Keratinocyte (primary cell): ENCODE measurements around the gene NUSAP1. TPM values are rescaled to one million over a fixed set of nuclear protein-coding genes. Genes with fewer than 3 reads are reported as not detected.
"Not testable (repeated sequence)": the region's sequence is repeated elsewhere in the genome, so short reads cannot be mapped to it uniquely, and the experiment has no call there.

Experiments
- DNase-seq: peaks from one replicate; pipeline ENCODE4 v3.0.0-alpha.2; 2011; ENCODE audit warnings: low read depth, missing footprints, low spot score
- FAIRE-seq: peaks from 2 replicates; lab custom pipeline; 2011; peaks lifted over from hg19 to GRCh38; lab: Jason Lieb, UNC
- H2AFZ ChIP-seq: 2 replicates; pipeline ENCODE4 v1.6.0; 2012; ENCODE audit warnings: low read length, control low read depth, inconsistent platforms; ENCODE audit not compliant: control insufficient read depth
- H3K27ac ChIP-seq: 2 replicates; pipeline ENCODE4 v1.5.1; 2011; ENCODE audit warnings: low read length; ENCODE audit not compliant: control insufficient read depth, insufficient read depth
- H3K27me3 ChIP-seq: 3 replicates; pipeline ENCODE4 v1.6.0; 2011; ENCODE audit warnings: low read length; ENCODE audit not compliant: control insufficient read depth, insufficient read depth; ENCODE audit errors: extremely low read depth
- H3K36me3 ChIP-seq, 2 experiments: 2 replicates in 1 of 2; 3 replicates in 1 of 2; pipeline ENCODE4 v1.5.1; 2011; ENCODE audit warnings: low read length in 2 of 2, mild to moderate bottlenecking in 1 of 2; ENCODE audit not compliant: control insufficient read depth in 2 of 2, insufficient read depth in 2 of 2; ENCODE audit errors: extremely low read depth in 1 of 2
- H3K4me1 ChIP-seq: 3 replicates; pipeline ENCODE4 v1.5.1; 2011; ENCODE audit warnings: low read length; ENCODE audit not compliant: control insufficient read depth, insufficient read depth; ENCODE audit errors: extremely low read depth
- H3K4me2 ChIP-seq: 3 replicates; pipeline ENCODE4 v1.6.0; 2011; ENCODE audit warnings: low read depth, low read length; ENCODE audit not compliant: control insufficient read depth, insufficient read depth; ENCODE audit errors: extremely low read depth
- H3K4me3 ChIP-seq, 3 experiments: fragments of 200-600 bp in 1 of 3; sonication (generic) in 1 of 3; 2 replicates in 2 of 3; 3 replicates in 1 of 3; pipeline ENCODE4 v1.5.1; 2011 to 2016; ENCODE audit warnings: low read length in 3 of 3, mild to moderate bottlenecking in 3 of 3, control low read depth in 2 of 3, inconsistent platforms in 1 of 3, low read depth in 1 of 3, mixed read lengths in 1 of 3, mixed run types in 1 of 3, moderate library complexity in 1 of 3; ENCODE audit not compliant: control insufficient read depth in 2 of 3, insufficient read depth in 2 of 3; ENCODE audit errors: extremely low read depth in 1 of 3
- H3K79me2 ChIP-seq: 2 replicates; pipeline ENCODE4 v1.6.0; 2012; ENCODE audit warnings: low read length; ENCODE audit not compliant: control insufficient read depth, insufficient read depth
- H3K9ac ChIP-seq: 3 replicates; pipeline ENCODE4 v1.6.0; 2011; ENCODE audit warnings: low read length; ENCODE audit not compliant: control insufficient read depth, insufficient read depth; ENCODE audit errors: extremely low read depth
- H3K9me1 ChIP-seq: 3 replicates; pipeline ENCODE4 v1.6.0; 2011; ENCODE audit warnings: low read length; ENCODE audit not compliant: control insufficient read depth, insufficient read depth; ENCODE audit errors: extremely low read depth
- H3K9me3 ChIP-seq: 2 replicates; pipeline ENCODE4 v1.5.1; 2012; ENCODE audit warnings: low read depth, low read length; ENCODE audit not compliant: control insufficient read depth
- H4K20me1 ChIP-seq: 3 replicates; pipeline ENCODE4 v1.6.0; 2011; ENCODE audit warnings: low read length; ENCODE audit not compliant: control insufficient read depth, insufficient read depth; ENCODE audit errors: extremely low read depth
- EZH2 ChIP-seq: IDR thresholded peaks from one replicate; pipeline ENCODE4 v1.6.1; 2012; ENCODE audit warnings: inconsistent platforms, mild to moderate bottlenecking, low read length, moderate library complexity
- dilution Hi-C: fragments of 300-500 bp; cut with MboI; formaldehyde crosslinking; loops from one replicate; pipeline ENCODE4 v1.7.0; 2020; ENCODE audit warnings: low sequenced_read_pairs; ENCODE audit not compliant: extremely low pct_ligation_motif_present
- polyA plus RNA-seq, 5 experiments: library from polyadenylated mRNA; depleted of rRNA in 3 of 5; stranded (reverse) in 3 of 5; stranded (forward) in 1 of 5; unstranded in 1 of 5; fragments of >200 nt; gene quantifications; 1 replicate in 1 of 5; 2 replicates in 3 of 5; 3 replicates in 1 of 5; pipeline versions ENCODE4 v1.2.1 to v1.2.3, GENCODE V29; 2011 to 2012; ENCODE audit warnings: missing spikeins in 2 of 5, low read depth in 1 of 5, low replicate concordance in 1 of 5
- TF ChIP-seq, protein P1 (sequence below), 3 experiments: IDR thresholded peaks in 1 of 3; conservative IDR thresholded peaks in 1 of 3; optimal IDR thresholded peaks in 1 of 3; 2 replicates in 2 of 3; 3 replicates in 1 of 3; pipeline versions ENCODE3 to v1.5.1; 2011; ENCODE audit warnings: low read length in 3 of 3, mild to moderate bottlenecking in 3 of 3, moderate library complexity in 2 of 3, control low read depth in 1 of 3, inconsistent platforms in 1 of 3; ENCODE audit not compliant: insufficient read depth in 2 of 3; ENCODE audit errors: extremely low read depth in 1 of 3

Gene NUSAP1
- polyA plus RNA-seq, 1 donor (not counting 4 experiments of a cell fraction or from before 2014, with no cell fraction given), result 39.5 TPM

DNA sequence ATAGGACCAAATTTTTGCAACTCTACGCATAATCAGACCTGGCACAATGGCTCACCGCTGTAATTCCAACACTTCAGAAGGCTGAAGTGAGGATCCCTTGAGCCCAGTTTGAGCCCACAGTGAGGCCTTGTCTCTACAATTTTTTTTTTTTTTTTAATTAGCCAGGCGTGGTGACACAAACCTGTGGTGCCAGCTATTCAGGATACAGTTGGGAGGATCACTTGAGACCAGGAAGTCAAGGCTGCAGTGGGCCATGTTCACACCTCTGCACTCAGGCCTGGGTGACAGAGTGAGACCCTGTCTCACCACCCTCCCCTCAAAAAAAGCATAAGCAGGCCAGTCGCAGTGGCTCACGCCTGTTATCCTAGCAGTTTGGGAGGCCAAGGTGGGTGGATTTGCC is 25.0 kb upstream of the NUSAP1 start:
- Histone ChIP-seq H3K4me2 (no peak overlapping the region), H3K9ac (no peak overlapping the region), H4K20me1 (no peaks in the 10 kb centered on the region), H3K79me2 (no peaks in the 10 kb centered on the region), H3K4me3 (no peak overlapping the region), H3K4me1 (no peaks in the 10 kb centered on the region), H3K27me3 (no peaks in the 10 kb centered on the region), H3K36me3 (peaks cover 2 to 3% of the 10 kb centered on the region in 2 experiments), H3K9me1 (no peaks in the 10 kb centered on the region), H3K27ac (no peak overlapping the region), H3K9me3 (no peaks in the 10 kb centered on the region), H2AFZ (no peak overlapping the region)
- dilution Hi-C loops, result no loop called here
- FAIRE-seq (no peak), DNase-seq (no peak)
- TF ChIP-seq, protein P1, sequence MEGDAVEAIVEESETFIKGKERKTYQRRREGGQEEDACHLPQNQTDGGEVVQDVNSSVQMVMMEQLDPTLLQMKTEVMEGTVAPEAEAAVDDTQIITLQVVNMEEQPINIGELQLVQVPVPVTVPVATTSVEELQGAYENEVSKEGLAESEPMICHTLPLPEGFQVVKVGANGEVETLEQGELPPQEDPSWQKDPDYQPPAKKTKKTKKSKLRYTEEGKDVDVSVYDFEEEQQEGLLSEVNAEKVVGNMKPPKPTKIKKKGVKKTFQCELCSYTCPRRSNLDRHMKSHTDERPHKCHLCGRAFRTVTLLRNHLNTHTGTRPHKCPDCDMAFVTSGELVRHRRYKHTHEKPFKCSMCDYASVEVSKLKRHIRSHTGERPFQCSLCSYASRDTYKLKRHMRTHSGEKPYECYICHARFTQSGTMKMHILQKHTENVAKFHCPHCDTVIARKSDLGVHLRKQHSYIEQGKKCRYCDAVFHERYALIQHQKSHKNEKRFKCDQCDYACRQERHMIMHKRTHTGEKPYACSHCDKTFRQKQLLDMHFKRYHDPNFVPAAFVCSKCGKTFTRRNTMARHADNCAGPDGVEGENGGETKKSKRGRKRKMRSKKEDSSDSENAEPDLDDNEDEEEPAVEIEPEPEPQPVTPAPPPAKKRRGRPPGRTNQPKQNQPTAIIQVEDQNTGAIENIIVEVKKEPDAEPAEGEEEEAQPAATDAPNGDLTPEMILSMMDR (optimal IDR thresholded peaks at IDR 0.05 in 1 of 3, IDR thresholded peaks at IDR 0.05 in 1 of 3, conservative IDR thresholded peaks at IDR 0.05 in 1 of 3; ENCODE audit: extremely low read depth in 1 of 3, insufficient read depth in 2 of 3, low read length in 3 of 3), result no peak
- TF ChIP-seq EZH2, result no peak

DNA sequence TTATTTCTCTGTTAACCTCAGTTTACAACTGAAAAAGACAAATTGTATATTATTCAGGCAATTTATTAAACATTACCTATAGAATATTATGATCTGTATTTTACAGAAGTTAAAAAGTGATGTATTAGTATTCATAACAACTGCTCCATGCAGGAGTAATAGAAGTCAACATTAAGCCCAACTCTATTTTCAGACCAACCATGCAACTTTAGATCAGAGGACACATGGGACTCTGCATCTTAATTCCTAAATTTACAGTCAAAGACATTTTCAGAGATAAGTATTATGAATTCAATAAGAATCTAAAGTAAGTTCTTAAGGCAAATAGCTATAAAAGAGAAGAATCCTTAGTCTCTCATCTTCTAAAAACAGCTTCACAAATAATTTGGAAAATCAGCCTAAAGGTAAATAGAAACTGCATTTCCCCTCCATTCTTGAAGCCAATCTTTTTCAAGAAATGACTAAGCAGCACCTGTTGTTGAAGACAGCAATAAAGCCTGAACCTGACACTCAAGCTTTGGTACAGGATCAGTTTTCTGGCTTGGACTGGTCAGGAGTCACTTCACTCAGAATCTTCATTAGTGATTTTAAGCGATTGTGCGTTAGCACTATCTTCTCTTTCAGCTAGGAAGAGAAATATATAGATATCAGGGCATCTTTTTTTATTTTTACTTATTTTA is 23.3 kb upstream of the NUSAP1 start:
- no peak overlapping the region for H3K4me2 ChIP-seq
- H3K9ac ChIP-seq, result no peak overlapping the region
- dilution Hi-C loops, result no loop called here
- no peaks in the 10 kb centered on the region for H3K9me1 ChIP-seq
- no peaks in the 10 kb centered on the region for H3K27me3 ChIP-seq
- H3K9me3 ChIP-seq, result no peaks in the 10 kb centered on the region
- no peak for FAIRE-seq
- H3K36me3 ChIP-seq, result peaks cover 2 to 3% of the 10 kb centered on the region in 2 experiments
- H4K20me1 ChIP-seq, result no peaks in the 10 kb centered on the region
- no peak overlapping the region for H3K27ac ChIP-seq
- TF ChIP-seq EZH2, result no peak
- TF ChIP-seq, protein P1 (optimal IDR thresholded peaks at IDR 0.05 in 1 of 3, IDR thresholded peaks at IDR 0.05 in 1 of 3, conservative IDR thresholded peaks at IDR 0.05 in 1 of 3; ENCODE audit: extremely low read depth in 1 of 3, insufficient read depth in 2 of 3, low read length in 3 of 3), result no peak
- no peaks in the 10 kb centered on the region for H3K4me1 ChIP-seq
- no peak overlapping the region for H3K4me3 ChIP-seq
- no peaks in the 10 kb centered on the region for H3K79me2 ChIP-seq
- no peak for DNase-seq
- H2AFZ ChIP-seq, result no peak overlapping the region

DNA sequence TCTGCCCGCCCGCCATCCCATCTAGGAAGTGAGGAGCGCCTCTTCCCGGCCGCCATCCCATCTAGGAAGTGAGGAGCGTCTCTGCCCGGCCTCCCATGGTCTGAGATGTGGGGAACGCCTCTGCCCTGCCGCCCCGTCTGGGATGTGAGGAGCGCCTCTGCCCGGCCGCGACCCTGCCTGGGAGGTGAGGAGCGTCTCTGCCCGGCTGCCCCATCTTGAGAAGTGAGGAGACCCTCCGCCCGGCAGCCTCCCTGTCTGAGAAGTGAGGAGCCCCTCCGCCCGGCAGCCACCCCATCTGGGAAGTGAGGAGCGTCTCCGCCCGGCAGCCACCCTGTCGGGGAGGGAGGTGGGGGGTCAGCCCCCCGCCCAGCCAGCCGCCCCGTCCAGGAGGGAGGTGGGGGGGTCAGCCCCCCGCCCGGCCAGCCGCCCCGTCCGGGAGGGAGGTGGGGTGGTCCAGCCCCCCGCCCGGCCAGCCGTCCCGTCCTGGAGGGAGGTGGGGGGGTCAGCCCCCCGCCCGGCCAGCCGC is 11.8 kb upstream of the NUSAP1 start:
- H3K9ac ChIP-seq, H3K9me1 ChIP-seq, dilution Hi-C loops, FAIRE-seq, H3K27me3 ChIP-seq, DNase-seq, H3K36me3 ChIP-seq, H2AFZ ChIP-seq, H3K79me2 ChIP-seq, H3K9me3 ChIP-seq, H3K4me3 ChIP-seq, H3K27ac ChIP-seq, H3K4me1 ChIP-seq, H3K4me2 ChIP-seq, H4K20me1 ChIP-seq: not testable (repeated sequence)
